HepG2 (cell line): ENCODE results near the gene TPPP2. TPM values are rescaled to one million over a fixed set of nuclear protein-coding genes. Genes with fewer than 3 reads are reported as not detected.

Source experiments
- ATAC-seq: fragments of 200-7000 bp; cut with Tn5 transposase; 3 replicates; pipeline ENCODE4 v1.9.1; 2020; ENCODE audit warnings: mild to moderate bottlenecking, moderate library complexity
- BruUV-seq: library from RNA; stranded (reverse); fragments of 400-500 nt; replicated peaks from 2 replicates; lab custom pipeline; 2021; lab: Mats Ljungman, UMichigan
- CTCF ChIA-PET: fragments of 300-600 bp; formaldehyde crosslinking; extraction: SDS; loops from one replicate; lab custom pipeline; 2021; ENCODE audit warnings: low total read pairs, inconsistent platforms, low intra/inter-chr PET ratio; lab: Yijun Ruan, JAX
- POLR2A ChIA-PET: fragments of 350-600 bp; sonication (Branson Sonifier 250); formaldehyde crosslinking; loops from one replicate; lab custom pipeline; 2020; ENCODE audit warnings: antibody characterized with exemption, inconsistent platforms; lab: Yijun Ruan, JAX
- DNase-seq: peaks from one replicate; pipeline ENCODE4 v3.0.0-alpha.2; 2015; ENCODE audit warnings: low spot score
- FAIRE-seq: peaks from 3 replicates; lab custom pipeline; 2011; peaks lifted over from hg19 to GRCh38; lab: Jason Lieb, UNC
- H2AFZ ChIP-seq: one replicate; pipeline ENCODE4 v1.6.1; 2011; ENCODE audit warnings: low read length, inconsistent platforms
- H3K27ac ChIP-seq: fragments of 300-600 bp; 3 replicates; pipeline ENCODE4 v1.8.0; 2011; ENCODE audit warnings: mixed run types, mild to moderate bottlenecking, mixed read lengths, low read length, inconsistent platforms; ENCODE audit not compliant: insufficient read depth; ENCODE audit errors: extremely low read length
- H3K27me3 ChIP-seq, 2 experiments: fragments of 200-600 bp in 1 of 2; 2 replicates in 1 of 2; 3 replicates in 1 of 2; pipeline versions ENCODE4 v1.6.0 to v1.8.0; 2011; ENCODE audit warnings: low read length in 2 of 2, mild to moderate bottlenecking in 2 of 2, moderate library complexity in 2 of 2, inconsistent platforms in 1 of 2; ENCODE audit not compliant: insufficient read depth in 2 of 2, control insufficient read depth in 1 of 2
- H3K36me3 ChIP-seq, 2 experiments: fragments of 200-600 bp in 1 of 2; replicated peaks in 1 of 2; 2 replicates in 1 of 2; 3 replicates in 1 of 2; pipeline versions ENCODE4 v1.5.1 to v1.8.0; 2011; ENCODE audit warnings: low read length in 2 of 2, inconsistent platforms in 1 of 2; ENCODE audit not compliant: insufficient read depth in 2 of 2, control insufficient read depth in 1 of 2
- H3K4me1 ChIP-seq: 2 replicates; pipeline ENCODE4 v1.5.1; 2012; ENCODE audit warnings: low read length, inconsistent platforms; ENCODE audit not compliant: insufficient read depth
- H3K4me2 ChIP-seq: 2 replicates; pipeline ENCODE4 v1.6.0; 2011; ENCODE audit warnings: low read depth, low read length, inconsistent platforms
- H3K4me3 ChIP-seq, 3 experiments: fragments of 200-600 bp in 1 of 3; sonication (generic), shearing (Covaris generic) in 1 of 3; replicated peaks in 1 of 3; 2 replicates each; pipeline ENCODE4 v1.5.1; 2011 to 2016; ENCODE audit warnings: low read length in 3 of 3, inconsistent platforms in 2 of 3, low read depth in 2 of 3, mild to moderate bottlenecking in 2 of 3, control low read depth in 1 of 3, mixed read lengths in 1 of 3; ENCODE audit not compliant: insufficient read depth in 1 of 3
- H3K79me2 ChIP-seq: one replicate; pipeline ENCODE4 v1.6.1; 2011; ENCODE audit warnings: low read length, inconsistent platforms; ENCODE audit not compliant: insufficient read depth
- H3K9ac ChIP-seq: 2 replicates; pipeline ENCODE4 v1.6.0; 2011; ENCODE audit warnings: mild to moderate bottlenecking, low read depth, low read length, inconsistent platforms; ENCODE audit not compliant: insufficient read depth
- H3K9me3 ChIP-seq: 2 replicates; pipeline ENCODE4 v1.5.1; 2012; ENCODE audit warnings: mild to moderate bottlenecking, low read length
- H4K20me1 ChIP-seq: 2 replicates; pipeline ENCODE4 v1.6.0; 2011; ENCODE audit warnings: inconsistent platforms, mild to moderate bottlenecking, low read length, moderate library complexity; ENCODE audit not compliant: insufficient read depth
- CEBPG ChIP-seq: IDR thresholded peaks from 2 replicates; pipeline ENCODE4 v1.6.1; 2016
- DPF2 ChIP-seq: sonication (generic); formaldehyde crosslinking; IDR thresholded peaks from 2 replicates; pipeline ENCODE4 v1.4.0; 2020; ENCODE audit warnings: mild to moderate bottlenecking, low read depth, missing genetic modification reagents, borderline replicate concordance
- FOXK2 ChIP-seq: fragments of 450-650 bp; IDR thresholded peaks from 2 replicates; pipeline ENCODE4 v1.6.1; 2016
- GATAD1 ChIP-seq: IDR thresholded peaks from 2 replicates; pipeline ENCODE4 v1.6.1; 2016; ENCODE audit warnings: missing genetic modification reagents, missing compliant biosample characterization
- GATAD2A ChIP-seq: IDR thresholded peaks from 2 replicates; pipeline ENCODE4 v1.6.1; 2016
- KLF6 ChIP-seq: IDR thresholded peaks from 2 replicates; pipeline ENCODE4 v1.8.0; 2016; ENCODE audit warnings: missing biosample characterization, missing genetic modification reagents
- MIER3 ChIP-seq: IDR thresholded peaks from 2 replicates; pipeline ENCODE4 v1.6.1; 2016; ENCODE audit warnings: missing compliant biosample characterization, borderline replicate concordance
- NCOR1 ChIP-seq: fragments of 200-600 bp; sonication (generic); IDR thresholded peaks from 2 replicates; pipeline ENCODE4 v1.7.0; 2017; ENCODE audit warnings: antibody characterized with exemption, low read length, borderline replicate concordance
- NR2F1 ChIP-seq, 2 experiments: fragments of 450-650 bp in 1 of 2; formaldehyde crosslinking in 1 of 2; IDR thresholded peaks; 2 replicates each; pipeline versions ENCODE4 v1.5.0 to v1.6.1; 2016 to 2020; ENCODE audit warnings: mild to moderate bottlenecking in 1 of 2, missing compliant biosample characterization in 1 of 2, missing genetic modification reagents in 1 of 2, moderate library complexity in 1 of 2
- RBFOX2 ChIP-seq: fragments of 200-400 bp; formaldehyde crosslinking; IDR thresholded peaks from 2 replicates; pipeline ENCODE4 v1.6.1; 2017; ENCODE audit warnings: low read depth, mild to moderate bottlenecking, low read length
- SP5 ChIP-seq: IDR thresholded peaks from 2 replicates; pipeline ENCODE4 v1.6.1; 2016; ENCODE audit warnings: low read depth, borderline replicate concordance
- THRA ChIP-seq: sonication (generic); formaldehyde crosslinking; IDR thresholded peaks from 2 replicates; pipeline ENCODE4 v1.4.0; 2020; ENCODE audit warnings: missing genetic modification reagents, borderline replicate concordance
- ZBTB25 ChIP-seq: IDR thresholded peaks from 2 replicates; pipeline ENCODE4 v1.6.1; 2018; ENCODE audit warnings: missing genetic modification reagents
- ZNF18 ChIP-seq: sonication (generic); formaldehyde crosslinking; IDR thresholded peaks from 2 replicates; pipeline ENCODE4 v1.8.0; 2022; ENCODE audit warnings: mild to moderate bottlenecking, missing genetic modification reagents; ENCODE audit not compliant: insufficient replicate concordance
- ZNF562 ChIP-seq: sonication (generic); formaldehyde crosslinking; IDR thresholded peaks from 2 replicates; pipeline ENCODE4 v1.8.0; 2022; ENCODE audit warnings: missing genetic modification reagents, borderline replicate concordance
- ZNF746 ChIP-seq: sonication (generic); formaldehyde crosslinking; IDR thresholded peaks from 2 replicates; pipeline ENCODE4 v1.8.0; 2022; ENCODE audit warnings: mild to moderate bottlenecking, missing genetic modification reagents
- WGBS: methylation state at CpG from one replicate; pipeline ENCODE4 v1.1.6; 2017; ENCODE audit warnings: low lambda C conversion rate; 5-methylcytosine and 5-hydroxymethylcytosine counted together
- in situ Hi-C: cut with HindIII; loops from 2 replicates; pipeline ENCODE4 v1.10.0; 2017; ENCODE audit warnings: low pct_unique_long_range_greater_than_20kb; ENCODE audit not compliant: extremely low pct_ligation_motif_present
- intact Hi-C: fragments of 100-400 bp; cut with micrococcal nuclease; formaldehyde crosslinking; loops from one replicate; pipeline ENCODE4 v1.10.0; 2022; ENCODE audit not compliant: unreplicated experiment
- polyA plus RNA-seq, 8 experiments: library from polyadenylated mRNA; depleted of rRNA in 3 of 8; stranded (reverse) in 7 of 8; unstranded in 1 of 8; fragments of >200 nt; fragmentation: Illumina TruSeq in 4 of 8; extraction: Trizol in 4 of 8; gene quantifications; 2 replicates each; pipeline versions ENCODE4 v1.2.1 to v1.2.3, GENCODE V29; 2011 to 2016; ENCODE audit warnings: low read depth in 4 of 8, missing spikeins in 1 of 8, mixed read lengths in 1 of 8; ENCODE audit not compliant: insufficient read depth in 1 of 8
- total RNA-seq, 5 experiments: library from RNA; depleted of rRNA; stranded (reverse); fragments of >200 nt; fragmentation: Illumina TruSeq; extraction: Trizol; gene quantifications; 2 replicates each; pipeline ENCODE4 v1.2.3, GENCODE V29; 2016; ENCODE audit warnings: low read depth in 1 of 5
- TF ChIP-seq, protein P1 (sequence below): sonication (generic); formaldehyde crosslinking; IDR thresholded peaks from 2 replicates; pipeline ENCODE4 v1.8.1; 2023; ENCODE audit warnings: missing genetic modification reagents, inconsistent platforms, borderline replicate concordance

TPPP2 gene
- total and polyA plus RNA-seq, 2 of the 13 experiments (the other 11 are each of a cell fraction or from before 2014, with no cell fraction given) = 0.58 to 4.2 TPM

GRCh38 chr14:21054123-21054767 lies 24.2 kb downstream of the TPPP2 start:
- no peaks in the 10 kb centered on the region for H4K20me1 ChIP-seq
- no peaks in the 10 kb centered on the region for H3K36me3 ChIP-seq
- peak overlapping the region; percentile 72 for H3K9ac ChIP-seq
- 3% methylated on average over 3 of the region's 3 CpGs for WGBS
- H3K4me3 ChIP-seq = peak overlapping the region in 2 of 3 experiments; percentile 13 to 40; a peak in 2 of 6 replicates
- peak overlapping the region; percentile 92 for H3K27ac ChIP-seq
- peak overlapping the region; percentile 71 for H3K4me2 ChIP-seq
- CTCF ChIA-PET = interaction anchor here (1.3 to 3.2 kb wide), 3 partner anchors 14 to 40 kb away, joined by 3 to 12 read pairs (median 6); no protein-coding TSS in a partner anchor
- H2AFZ ChIP-seq = no peak overlapping the region
- FAIRE-seq = peak; percentile 97
- DNase-seq = peak; percentile 99
- H3K27me3 ChIP-seq = no peaks in the 10 kb centered on the region
- in situ Hi-C loops = no loop called here
- intact Hi-C loops = loop anchor here (1.0 to 2.0 kb wide), 4 partner anchors 8 to 29 kb away; partner anchors contain the start of gene NDRG2
- ATAC-seq = peak; percentile 94
- POLR2A ChIA-PET = interaction anchor here (0.8 to 2.1 kb wide), 16 partner anchors 8 to 372 kb away, joined by 3 to 46 read pairs (median 10); partner anchors contain the start of genes ARHGEF40, NDRG2 and RNASE4
- H3K79me2 ChIP-seq = no peaks in the 10 kb centered on the region
- no TSS peak for BruUV-seq
- no peaks in the 10 kb centered on the region for H3K9me3 ChIP-seq
- peaks cover 98% of the 10 kb centered on the region for H3K4me1 ChIP-seq
- peak; percentile 88; the same call in 1 of the 2 replicates for TF ChIP-seq ZNF746
- TF ChIP-seq NR2F1 (CRISPR knock-in tag; IDR thresholded peaks at IDR 0.05) = 0 out of 4 replicates have a peak, but pooled peaks of 1 of the 2 experiments have one; percentile 18
- TF ChIP-seq MIER3 (CRISPR knock-in tag) = no peak; the same call in 1 of the 2 replicates
- peak; percentile 97 for TF ChIP-seq GATAD2A (CRISPR knock-in tag)
- peak; percentile 85 for TF ChIP-seq CEBPG (CRISPR knock-in tag)
- TF ChIP-seq ZNF18 = peak; percentile 95
- TF ChIP-seq THRA = peak; percentile 97
- TF ChIP-seq ZNF562 (CRISPR knock-in tag) = no peak
- TF ChIP-seq, protein P1, sequence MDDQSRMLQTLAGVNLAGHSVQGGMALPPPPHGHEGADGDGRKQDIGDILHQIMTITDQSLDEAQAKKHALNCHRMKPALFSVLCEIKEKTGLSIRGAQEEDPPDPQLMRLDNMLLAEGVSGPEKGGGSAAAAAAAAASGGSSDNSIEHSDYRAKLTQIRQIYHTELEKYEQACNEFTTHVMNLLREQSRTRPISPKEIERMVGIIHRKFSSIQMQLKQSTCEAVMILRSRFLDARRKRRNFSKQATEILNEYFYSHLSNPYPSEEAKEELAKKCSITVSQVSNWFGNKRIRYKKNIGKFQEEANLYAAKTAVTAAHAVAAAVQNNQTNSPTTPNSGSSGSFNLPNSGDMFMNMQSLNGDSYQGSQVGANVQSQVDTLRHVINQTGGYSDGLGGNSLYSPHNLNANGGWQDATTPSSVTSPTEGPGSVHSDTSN = no peak
- TF ChIP-seq FOXK2 = peak; percentile 45; the same call in 1 of the 2 replicates
- peak; percentile 96 for TF ChIP-seq NCOR1
- peak; percentile 92 for TF ChIP-seq KLF6
- TF ChIP-seq DPF2 (CRISPR knock-in tag) = peak; percentile 98
- TF ChIP-seq RBFOX2 = peak; percentile 75
- TF ChIP-seq ZBTB25 (CRISPR knock-in tag) = peak; percentile 88
- TF ChIP-seq GATAD1 (CRISPR knock-in tag) = peak; percentile 62; the same call in 1 of the 2 replicates
- peak; percentile 86 for TF ChIP-seq SP5 (CRISPR knock-in tag)
